ENCODE data around the gene APOB.

GRCh38 chr2:21017748-21018276 is 26.1 kb downstream of the APOB start:
- TF ChIP-seq CTCF (IDR thresholded peaks at IDR 0.05 in 4 of 5, conservative IDR thresholded peaks at IDR 0.05 in 1 of 5) (no peak), POLR2A (IDR thresholded peaks at IDR 0.05) (no peak)

Measured in gastrocnemius medialis (tissue), 4 donors.